ENCODE results near the gene CYRIA. TPM values are rescaled to one million over a fixed set of nuclear protein-coding genes. Genes with fewer than 3 reads are reported as not detected.
A peak's percentile ranks its signal among the peaks of the same experiment; 100 is the strongest.

The CYRIA gene
- total RNA-seq (2014; rRNA removed; shearing (Covaris generic); ENCODE audit: low replicate concordance): 2.3 and 4.2 TPM in 2 replicates

- H2AFZ ChIP-seq (ENCODE audit: low read length): 0 out of 2 replicates have a peak within 1 kb of the TSS, but pooled peaks have one; percentile 9
- H3K79me2 ChIP-seq (ENCODE audit: low read length): no peaks in the 10 kb centered on the region
- peak within 1 kb of the TSS; percentile 63 for H3K4me3 ChIP-seq (ENCODE audit: low read length)
- H3K27me3 ChIP-seq (ENCODE audit: low read length): no peaks in the 10 kb centered on the region
- H3K9me2 ChIP-seq (replicated peaks; ENCODE audit: insufficient read depth, low read length): no peaks in the 10 kb centered on the region
- no peaks in the 10 kb centered on the region for H4K20me1 ChIP-seq (ENCODE audit: insufficient read depth, low read depth, low read length)
- no peaks in the 10 kb centered on the region for H3K9me3 ChIP-seq (ENCODE audit: low read length)
- H3K27ac ChIP-seq (ENCODE audit: low read length): no peak within 1 kb of the TSS
- H3K36me3 ChIP-seq (ENCODE audit: insufficient read depth, low read length): no peaks in the 10 kb centered on the region
- peaks cover 29% of the 10 kb centered on the region for H3K4me1 ChIP-seq (ENCODE audit: low read length)
- DNase-seq: peak; percentile 72
- H3K4me2 ChIP-seq (ENCODE audit: low read depth, low read length, poor library complexity, severe bottlenecking): peak within 1 kb of the TSS; percentile 78
- peak within 1 kb of the TSS; percentile 53 for H3K9ac ChIP-seq (ENCODE audit: low read length)
Observed at GRCh38 chr2:16665748-16666448, at the start of gene CYRIA. Gene CYRIA (minus strand): TSS chr2:16665834. CDS start chr2:16588119, 77,715 bp downstream.

- Histone ChIP-seq H3K27ac (ENCODE audit: low read length) (no peak overlapping the region), H3K4me2 (ENCODE audit: low read depth, low read length, poor library complexity, severe bottlenecking) (peak overlapping the region; percentile 27), H3K36me3 (ENCODE audit: insufficient read depth, low read length) (no peaks in the 10 kb centered on the region), H3K4me1 (ENCODE audit: low read length) (peaks cover 21% of the 10 kb centered on the region), H3K79me2 (ENCODE audit: low read length) (no peaks in the 10 kb centered on the region), H4K20me1 (ENCODE audit: insufficient read depth, low read depth, low read length) (no peaks in the 10 kb centered on the region), H3K9ac (ENCODE audit: low read length) (no peak overlapping the region), H3K27me3 (ENCODE audit: low read length) (no peaks in the 10 kb centered on the region), H3K9me2 (replicated peaks; ENCODE audit: insufficient read depth, low read length) (no peaks in the 10 kb centered on the region), H3K4me3 (ENCODE audit: low read length) (peak overlapping the region; percentile 4; the same call in 1 of the 2 replicates), H2AFZ (ENCODE audit: low read length) (no peak overlapping the region), H3K9me3 (ENCODE audit: low read length) (no peaks in the 10 kb centered on the region)
- DNase-seq: peak; percentile 73
Observed at GRCh38 chr2:16713011-16713423, 47.4 kb upstream of the CYRIA start.

- Histone ChIP-seq H3K79me2 (ENCODE audit: low read length) (no peaks in the 10 kb centered on the region), H3K27me3 (ENCODE audit: low read length) (no peaks in the 10 kb centered on the region), H2AFZ (ENCODE audit: low read length) (no peak overlapping the region), H3K4me1 (ENCODE audit: low read length) (peaks cover 21% of the 10 kb centered on the region), H3K4me3 (ENCODE audit: low read length) (no peak overlapping the region), H3K36me3 (ENCODE audit: insufficient read depth, low read length) (no peaks in the 10 kb centered on the region), H3K9ac (ENCODE audit: low read length) (no peak overlapping the region), H3K9me2 (replicated peaks; ENCODE audit: insufficient read depth, low read length) (no peaks in the 10 kb centered on the region), H3K27ac (ENCODE audit: low read length) (no peak overlapping the region), H4K20me1 (ENCODE audit: insufficient read depth, low read depth, low read length) (no peaks in the 10 kb centered on the region), H3K4me2 (ENCODE audit: low read depth, low read length, poor library complexity, severe bottlenecking) (no peak overlapping the region), H3K9me3 (ENCODE audit: low read length) (no peaks in the 10 kb centered on the region)
- DNase-seq: no peak
Observed at GRCh38 chr2:16709769-16710168, 44.1 kb upstream of the CYRIA start.

GRCh38 chr2:16708173-16708572 lies 42.5 kb upstream of the CYRIA start:
- peaks cover 8% of the 10 kb centered on the region for H3K4me1 ChIP-seq (ENCODE audit: low read length)
- no peak for DNase-seq
- H3K79me2 ChIP-seq (ENCODE audit: low read length): no peaks in the 10 kb centered on the region

GRCh38 chr2:16707014-16707623 lies 41.5 kb upstream of the CYRIA start:
- Histone ChIP-seq H3K27ac (ENCODE audit: low read length) (no peak overlapping the region), H3K9me2 (replicated peaks; ENCODE audit: insufficient read depth, low read length) (no peaks in the 10 kb centered on the region), H3K79me2 (ENCODE audit: low read length) (no peaks in the 10 kb centered on the region), H3K4me2 (ENCODE audit: low read depth, low read length, poor library complexity, severe bottlenecking) (no peak overlapping the region), H4K20me1 (ENCODE audit: insufficient read depth, low read depth, low read length) (no peaks in the 10 kb centered on the region), H3K9me3 (ENCODE audit: low read length) (no peaks in the 10 kb centered on the region), H3K27me3 (ENCODE audit: low read length) (no peaks in the 10 kb centered on the region), H3K36me3 (ENCODE audit: insufficient read depth, low read length) (no peaks in the 10 kb centered on the region), H3K9ac (ENCODE audit: low read length) (no peak overlapping the region), H3K4me3 (ENCODE audit: low read length) (no peak overlapping the region), H2AFZ (ENCODE audit: low read length) (no peak overlapping the region), H3K4me1 (ENCODE audit: low read length) (no peaks in the 10 kb centered on the region)
- DNase-seq: no peak

More at GRCh38 chr2:16708173-16708572, 42.5 kb upstream of the CYRIA start:
- Histone ChIP-seq H3K27ac (ENCODE audit: low read length) (no peak overlapping the region), H3K36me3 (ENCODE audit: insufficient read depth, low read length) (no peaks in the 10 kb centered on the region), H4K20me1 (ENCODE audit: insufficient read depth, low read depth, low read length) (no peaks in the 10 kb centered on the region), H2AFZ (ENCODE audit: low read length) (no peak overlapping the region), H3K4me3 (ENCODE audit: low read length) (no peak overlapping the region), H3K9me2 (replicated peaks; ENCODE audit: insufficient read depth, low read length) (no peaks in the 10 kb centered on the region), H3K4me2 (ENCODE audit: low read depth, low read length, poor library complexity, severe bottlenecking) (no peak overlapping the region), H3K9me3 (ENCODE audit: low read length) (no peaks in the 10 kb centered on the region), H3K27me3 (ENCODE audit: low read length) (no peaks in the 10 kb centered on the region), H3K9ac (ENCODE audit: low read length) (no peak overlapping the region)

GRCh38 chr2:16700551-16701259 lies 35.1 kb upstream of the CYRIA start:
- Histone ChIP-seq H3K4me2 (ENCODE audit: low read depth, low read length, poor library complexity, severe bottlenecking) (no peak overlapping the region), H3K27me3 (ENCODE audit: low read length) (no peaks in the 10 kb centered on the region)

GRCh38 chr2:16693854-16694253 lies 28.2 kb upstream of the CYRIA start:
- Histone ChIP-seq H2AFZ (ENCODE audit: low read length) (no peak overlapping the region), H3K9me2 (replicated peaks; ENCODE audit: insufficient read depth, low read length) (no peaks in the 10 kb centered on the region), H3K79me2 (ENCODE audit: low read length) (no peaks in the 10 kb centered on the region), H3K9me3 (ENCODE audit: low read length) (no peaks in the 10 kb centered on the region), H3K4me2 (ENCODE audit: low read depth, low read length, poor library complexity, severe bottlenecking) (no peak overlapping the region), H3K4me1 (ENCODE audit: low read length) (no peaks in the 10 kb centered on the region), H3K4me3 (ENCODE audit: low read length) (no peak overlapping the region), H4K20me1 (ENCODE audit: insufficient read depth, low read depth, low read length) (no peaks in the 10 kb centered on the region), H3K9ac (ENCODE audit: low read length) (no peak overlapping the region), H3K27me3 (ENCODE audit: low read length) (no peaks in the 10 kb centered on the region), H3K27ac (ENCODE audit: low read length) (no peak overlapping the region), H3K36me3 (ENCODE audit: insufficient read depth, low read length) (no peaks in the 10 kb centered on the region)
- no peak for DNase-seq

More at GRCh38 chr2:16700551-16701259, 35.1 kb upstream of the CYRIA start:
- H3K9ac ChIP-seq (ENCODE audit: low read length): no peak overlapping the region
- H2AFZ ChIP-seq (ENCODE audit: low read length): no peak overlapping the region
- H3K27ac ChIP-seq (ENCODE audit: low read length): no peak overlapping the region
- no peak for DNase-seq
- H3K4me3 ChIP-seq (ENCODE audit: low read length): no peak overlapping the region
- no peaks in the 10 kb centered on the region for H3K9me3 ChIP-seq (ENCODE audit: low read length)
- no peaks in the 10 kb centered on the region for H3K36me3 ChIP-seq (ENCODE audit: insufficient read depth, low read length)
- no peaks in the 10 kb centered on the region for H3K9me2 ChIP-seq (replicated peaks; ENCODE audit: insufficient read depth, low read length)
- no peaks in the 10 kb centered on the region for H3K4me1 ChIP-seq (ENCODE audit: low read length)
- H4K20me1 ChIP-seq (ENCODE audit: insufficient read depth, low read depth, low read length): no peaks in the 10 kb centered on the region
- no peaks in the 10 kb centered on the region for H3K79me2 ChIP-seq (ENCODE audit: low read length)

GRCh38 chr2:16691261-16691660 lies 25.6 kb upstream of the CYRIA start:
- Histone ChIP-seq H3K9ac (ENCODE audit: low read length) (no peak overlapping the region), H3K79me2 (ENCODE audit: low read length) (no peaks in the 10 kb centered on the region), H3K27ac (ENCODE audit: low read length) (no peak overlapping the region)

More at GRCh38 chr2:16691261-16691660, 25.6 kb upstream of the CYRIA start:
- Histone ChIP-seq H4K20me1 (ENCODE audit: insufficient read depth, low read depth, low read length) (no peaks in the 10 kb centered on the region), H3K4me3 (ENCODE audit: low read length) (no peak overlapping the region), H3K4me1 (ENCODE audit: low read length) (no peaks in the 10 kb centered on the region), H2AFZ (ENCODE audit: low read length) (no peak overlapping the region), H3K9me2 (replicated peaks; ENCODE audit: insufficient read depth, low read length) (no peaks in the 10 kb centered on the region), H3K36me3 (ENCODE audit: insufficient read depth, low read length) (no peaks in the 10 kb centered on the region), H3K27me3 (ENCODE audit: low read length) (no peaks in the 10 kb centered on the region), H3K9me3 (ENCODE audit: low read length) (no peaks in the 10 kb centered on the region), H3K4me2 (ENCODE audit: low read depth, low read length, poor library complexity, severe bottlenecking) (no peak overlapping the region)
- DNase-seq: no peak

Measured in Karpas-422 (cell line).